ENCODE results near the gene ZBTB7C.

- TF ChIP-seq CTCF (IDR thresholded peaks at IDR 0.05): no peak
- TF ChIP-seq POLR2A (IDR thresholded peaks at IDR 0.05): no peak
These were observed 309.0 kb downstream of the ZBTB7C start for GRCh38 chr18:48100165-48100575.
